Urothelium cell line (cell line): Measurements from ENCODE around the gene ARMC9.
"Not testable (repeated sequence)": the region's sequence is repeated elsewhere in the genome, so short reads cannot be mapped to it uniquely, and the experiment has no call there.

Experiments
- DNase-seq: peaks from one replicate; pipeline ENCODE4 v3.0.0; 2011; ENCODE audit warnings: low spot score, mixed read lengths
- FAIRE-seq: peaks from 2 replicates; lab custom pipeline; 2011; peaks lifted over from hg19 to GRCh38; lab: Jason Lieb, UNC

The ARMC9 gene

GRCh38 chr2:231181860-231182512 is 16.4 kb upstream of the ARMC9 start:
- DNase-seq (no peak), FAIRE-seq (no peak)

- no peak for FAIRE-seq
- no peak for DNase-seq
Measured at GRCh38 chr2:231182513-231182899, 15.9 kb upstream of the ARMC9 start.

- no peak for DNase-seq
- FAIRE-seq, result no peak
Measured at GRCh38 chr2:231183851-231184250, 14.6 kb upstream of the ARMC9 start.

- DNase-seq (no peak), FAIRE-seq (no peak)
Measured at GRCh38 chr2:231184319-231184718, 14.1 kb upstream of the ARMC9 start.

- DNase-seq (no peak), FAIRE-seq (no peak)
Measured at GRCh38 chr2:231185050-231185725, 13.2 kb upstream of the ARMC9 start.

GRCh38 chr2:231185886-231186285 is 12.5 kb upstream of the ARMC9 start:
- no peak for FAIRE-seq

GRCh38 chr2:231186325-231186724 is 12.1 kb upstream of the ARMC9 start:
- FAIRE-seq (no peak), DNase-seq (no peak)

More at GRCh38 chr2:231185886-231186285, 12.5 kb upstream of the ARMC9 start:
- DNase-seq, result no peak

- DNase-seq (no peak), FAIRE-seq (no peak)
Measured at GRCh38 chr2:231187736-231188505, 10.5 kb upstream of the ARMC9 start.

GRCh38 chr2:231188506-231189170 is 9.8 kb upstream of the ARMC9 start:
- no peak for DNase-seq

GRCh38 chr2:231189171-231189530 is 9.3 kb upstream of the ARMC9 start:
- no peak for FAIRE-seq
- no peak for DNase-seq

More at GRCh38 chr2:231188506-231189170, 9.8 kb upstream of the ARMC9 start:
- FAIRE-seq, result no peak

GRCh38 chr2:231189571-231190495 is 8.6 kb upstream of the ARMC9 start:
- no peak for DNase-seq
- no peak for FAIRE-seq

- FAIRE-seq (no peak), DNase-seq (no peak)
Measured at GRCh38 chr2:231190531-231191197, 7.8 kb upstream of the ARMC9 start.

- DNase-seq (peak; percentile 47), FAIRE-seq (no peak)
Measured at GRCh38 chr2:231191896-231192872, 6.2 kb upstream of the ARMC9 start.

GRCh38 chr2:231193216-231193615 is 5.2 kb upstream of the ARMC9 start:
- FAIRE-seq (no peak), DNase-seq (no peak)

- DNase-seq (no peak), FAIRE-seq (no peak)
Measured at GRCh38 chr2:231196592-231196991, 1.8 kb upstream of the ARMC9 start.

- not testable (repeated sequence) for FAIRE-seq
Measured at GRCh38 chr2:231197196-231197595, 1.2 kb upstream of the ARMC9 start.

GRCh38 chr2:231197706-231198290 is 633 bp upstream of the ARMC9 start:
- FAIRE-seq (no peak), DNase-seq (no peak)

More at GRCh38 chr2:231197196-231197595, 1.2 kb upstream of the ARMC9 start:
- DNase-seq, result not testable (repeated sequence)

- FAIRE-seq, result no peak
- DNase-seq, result no peak
Measured at GRCh38 chr2:231199219-231199618, 788 bp downstream of the ARMC9 start.
